ENCODE results near the gene TSPAN17. TPM values are rescaled to one million over a fixed set of nuclear protein-coding genes. Genes with fewer than 3 reads are reported as not detected.
A peak's percentile ranks its signal among the peaks of the same experiment; 100 is the strongest.

Gene TSPAN17
- total and polyA plus RNA-seq, 2 donors from 2014 or later: 32.1 to 34.3 TPM

GRCh38 chr5:176662371-176663333 is 15.4 kb downstream of the TSPAN17 start:
- Histone ChIP-seq H3K4me1 (ENCODE audit: control insufficient read depth in 2 of 3, insufficient read depth in 2 of 3, low read depth in 1 of 3, low read length in 3 of 3) (peaks cover 0 to 10% (median 0%) of the 10 kb centered on the region in 3 donors), H3K27ac (ENCODE audit: low read depth in 2 of 2, low read length in 2 of 2) (no peak overlapping the region), H3K36me3 (ENCODE audit: control insufficient read depth in 2 of 3, insufficient read depth in 3 of 3, low read length in 3 of 3) (no peaks in the 10 kb centered on the region), H3K27me3 (ENCODE audit: control insufficient read depth, insufficient read depth, low read length) (no peaks in the 10 kb centered on the region), H3K4me3 (ENCODE audit: low read length in 3 of 3) (no peak overlapping the region), H3K9me3 (ENCODE audit: control insufficient read depth in 2 of 3, insufficient read depth in 1 of 3, low read length in 3 of 3) (no peaks in the 10 kb centered on the region), H3K9ac (ENCODE audit: low read length in 3 of 3) (no peak overlapping the region)
- intact Hi-C loops (cut with DNase I): no loop called here
- FAIRE-seq (no peak), DNase-seq (peak in 1 of 5 donors; percentile 63)
- no peak for TF ChIP-seq CTCF (IDR thresholded peaks at IDR 0.05; ENCODE audit: borderline replicate concordance, extremely low read depth, insufficient read depth)

DNA sequence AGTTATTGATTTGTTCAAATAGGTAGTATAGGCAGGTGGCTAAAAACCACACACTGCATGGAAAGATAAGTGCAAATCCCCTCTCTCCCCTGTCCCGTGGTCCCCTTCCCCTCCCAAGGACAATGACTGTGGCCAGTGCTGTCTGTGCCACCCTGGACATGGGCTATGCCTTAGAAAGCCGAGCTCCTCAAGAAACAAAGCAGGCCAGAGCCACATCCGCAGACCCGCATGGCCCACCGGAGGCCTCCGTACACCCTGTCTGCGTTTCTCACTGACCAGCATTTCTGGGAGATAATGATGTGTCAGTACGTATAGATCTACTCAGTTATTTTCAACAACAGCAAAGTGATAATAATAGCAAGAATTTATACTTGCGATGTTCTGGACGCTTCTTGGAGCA is 16.3 kb downstream of the TSPAN17 start:
- no peak for TF ChIP-seq CTCF (IDR thresholded peaks at IDR 0.05; ENCODE audit: borderline replicate concordance, extremely low read depth, insufficient read depth)
- no peak overlapping the region for H3K9ac ChIP-seq (ENCODE audit: low read length in 3 of 3)
- DNase-seq (peak in 1 of 5 donors; percentile 31), FAIRE-seq (no peak)
- H3K36me3 ChIP-seq (ENCODE audit: control insufficient read depth in 2 of 3, insufficient read depth in 3 of 3, low read length in 3 of 3): no peaks in the 10 kb centered on the region
- H3K9me3 ChIP-seq (ENCODE audit: control insufficient read depth in 2 of 3, insufficient read depth in 1 of 3, low read length in 3 of 3): no peaks in the 10 kb centered on the region
- peaks cover 0 to 6% (median 0%) of the 10 kb centered on the region in 3 donors for H3K4me1 ChIP-seq (ENCODE audit: control insufficient read depth in 2 of 3, insufficient read depth in 2 of 3, low read depth in 1 of 3, low read length in 3 of 3)
- no peaks in the 10 kb centered on the region for H3K27me3 ChIP-seq (ENCODE audit: control insufficient read depth, insufficient read depth, low read length)
- H3K27ac ChIP-seq (ENCODE audit: low read depth in 2 of 2, low read length in 2 of 2): no peak overlapping the region
- intact Hi-C loops (cut with DNase I): no loop called here
- no peak overlapping the region for H3K4me3 ChIP-seq (ENCODE audit: low read length in 3 of 3)

- peaks cover 0 to 4% (median 0%) of the 10 kb centered on the region in 3 donors for H3K4me1 ChIP-seq (ENCODE audit: control insufficient read depth in 2 of 3, insufficient read depth in 2 of 3, low read depth in 1 of 3, low read length in 3 of 3)
- no peak for TF ChIP-seq CTCF (IDR thresholded peaks at IDR 0.05; ENCODE audit: borderline replicate concordance, extremely low read depth, insufficient read depth)
- H3K27me3 ChIP-seq (ENCODE audit: control insufficient read depth, insufficient read depth, low read length): no peaks in the 10 kb centered on the region
- no peak overlapping the region for H3K27ac ChIP-seq (ENCODE audit: low read depth in 2 of 2, low read length in 2 of 2)
- DNase-seq (peak in 1 of 5 donors; percentile 41), FAIRE-seq (no peak)
- no peaks in the 10 kb centered on the region for H3K36me3 ChIP-seq (ENCODE audit: control insufficient read depth in 2 of 3, insufficient read depth in 3 of 3, low read length in 3 of 3)
- intact Hi-C loops (cut with DNase I): no loop called here
- no peak overlapping the region for H3K9ac ChIP-seq (ENCODE audit: low read length in 3 of 3)
- no peaks in the 10 kb centered on the region for H3K9me3 ChIP-seq (ENCODE audit: control insufficient read depth in 2 of 3, insufficient read depth in 1 of 3, low read length in 3 of 3)
- no peak overlapping the region for H3K4me3 ChIP-seq (ENCODE audit: low read length in 3 of 3)
Observed at GRCh38 chr5:176664479-176664878, 17.2 kb downstream of the TSPAN17 start.
